H1 (cell line): ENCODE results near the gene PRSS38. TPM values are rescaled to one million over a fixed set of nuclear protein-coding genes. Genes with fewer than 3 reads are reported as not detected.

Experiments used
- CTCF ChIA-PET: fragments of 300-600 bp; sonication (Branson Sonifier 250); formaldehyde crosslinking; loops from one replicate; lab custom pipeline; 2021; ENCODE audit not compliant: partially characterized antibody; lab: Charles Lee
- POLR2A ChIA-PET: fragments of 300-600 bp; sonication (Branson Sonifier 250); formaldehyde crosslinking; loops from one replicate; lab custom pipeline; 2021; ENCODE audit warnings: inconsistent platforms; ENCODE audit not compliant: partially characterized antibody; lab: Charles Lee
- DNase-seq, 2 experiments: peaks; one replicate each; pipeline versions ENCODE4 v3.0.0 to v3.0.0-alpha.2; 2010 to 2022; ENCODE audit warnings: low spot score in 2 of 2, low read depth in 1 of 2, mixed read lengths in 1 of 2
- FAIRE-seq: peaks from 2 replicates; lab custom pipeline; 2011; peaks lifted over from hg19 to GRCh38; lab: Jason Lieb, UNC
- H2AFZ ChIP-seq: 2 replicates; pipeline ENCODE4 v1.8.1; 2012; ENCODE audit warnings: low read length, inconsistent platforms
- H2AK5ac ChIP-seq: 2 replicates; pipeline ENCODE4 v1.6.1; 2013; ENCODE audit warnings: low read depth, low read length
- H2BK120ac ChIP-seq: replicated peaks from 2 replicates; pipeline ENCODE3; 2013; ENCODE audit warnings: low read depth, low read length, inconsistent platforms
- H2BK12ac ChIP-seq: 2 replicates; pipeline ENCODE4 v1.6.1; 2013; ENCODE audit warnings: low read depth, low read length
- H2BK15ac ChIP-seq: 2 replicates; pipeline ENCODE4 v1.6.1; 2013; ENCODE audit warnings: low read length
- H2BK20ac ChIP-seq: 2 replicates; pipeline ENCODE4 v1.6.1; 2013; ENCODE audit warnings: low read length
- H2BK5ac ChIP-seq: 2 replicates; pipeline ENCODE4 v1.6.1; 2013; ENCODE audit warnings: low read depth, low read length
- H3K14ac ChIP-seq: 2 replicates; pipeline ENCODE4 v1.6.1; 2013; ENCODE audit warnings: inconsistent platforms; ENCODE audit not compliant: insufficient read length
- H3K18ac ChIP-seq: 2 replicates; pipeline ENCODE4 v1.6.1; 2013; ENCODE audit warnings: low read length; ENCODE audit errors: extremely low read depth
- H3K23ac ChIP-seq: 2 replicates; pipeline ENCODE4 v1.6.1; 2013; ENCODE audit warnings: inconsistent platforms; ENCODE audit not compliant: insufficient read length
- H3K23me2 ChIP-seq: 2 replicates; pipeline ENCODE4 v1.6.1; 2013; ENCODE audit warnings: low read depth, low read length
- H3K27ac ChIP-seq: 2 replicates; pipeline ENCODE4 v1.6.1; 2011; ENCODE audit warnings: low read depth, low read length, inconsistent platforms
- H3K27me3 ChIP-seq, 4 experiments: replicated peaks in 1 of 4; 1 replicate in 1 of 4; 2 replicates in 3 of 4; pipeline versions ENCODE4 v1.6.1 to v1.8.1; 2011 to 2013; ENCODE audit warnings: low read length in 3 of 4, mild to moderate bottlenecking in 3 of 4, inconsistent platforms in 2 of 4, mixed read lengths in 2 of 4, moderate library complexity in 1 of 4; ENCODE audit not compliant: control insufficient read depth in 3 of 4, insufficient read depth in 3 of 4; ENCODE audit errors: extremely low read depth in 1 of 4
- H3K36me3 ChIP-seq, 4 experiments: 2 replicates each; pipeline versions ENCODE4 v1.6.1 to v1.8.1; 2011 to 2013; ENCODE audit warnings: mild to moderate bottlenecking in 4 of 4, low read length in 3 of 4, moderate library complexity in 2 of 4, control low read depth in 1 of 4, inconsistent platforms in 1 of 4; ENCODE audit not compliant: insufficient read depth in 4 of 4, control insufficient read depth in 2 of 4
- H3K4ac ChIP-seq: replicated peaks from 2 replicates; pipeline ENCODE3; 2013; ENCODE audit warnings: low read length, low read depth, mixed read lengths, inconsistent platforms; ENCODE audit not compliant: insufficient read length
- H3K4me1 ChIP-seq, 4 experiments: replicated peaks in 1 of 4; 1 replicate in 1 of 4; 2 replicates in 3 of 4; pipeline versions ENCODE4 v1.6.1 to v1.8.1; 2011 to 2013; ENCODE audit warnings: low read length in 3 of 4, inconsistent platforms in 2 of 4, mixed read lengths in 1 of 4; ENCODE audit not compliant: insufficient read depth in 4 of 4, control insufficient read depth in 3 of 4
- H3K4me2 ChIP-seq, 2 experiments: 2 replicates each; pipeline versions ENCODE4 v1.6.1 to v1.8.1; 2011 to 2013; ENCODE audit warnings: low read depth in 2 of 2, low read length in 2 of 2, control low read depth in 1 of 2, inconsistent platforms in 1 of 2, mild to moderate bottlenecking in 1 of 2; ENCODE audit not compliant: insufficient read depth in 1 of 2
- H3K4me3 ChIP-seq, 4 experiments: fragments of 200-600, 300-600 bp in 1 of 4; sonication (generic), shearing (Covaris generic), sonication (Bioruptor Twin) in 1 of 4; 2 replicates each; pipeline versions ENCODE4 v1.5.1 to v1.8.1; 2011 to 2016; ENCODE audit warnings: low read length in 4 of 4, low read depth in 3 of 4, control low read depth in 2 of 4, inconsistent platforms in 2 of 4, mild to moderate bottlenecking in 2 of 4, mixed read lengths in 1 of 4, moderate library complexity in 1 of 4; ENCODE audit not compliant: insufficient read depth in 2 of 4; ENCODE audit errors: extremely low read depth in 1 of 4
- H3K56ac ChIP-seq: replicated peaks from 2 replicates; pipeline ENCODE3; 2013; ENCODE audit warnings: low read depth, mild to moderate bottlenecking, mixed read lengths, low read length, inconsistent platforms; ENCODE audit not compliant: insufficient read length
- H3K79me1 ChIP-seq: 2 replicates; pipeline ENCODE4 v1.6.1; 2013; ENCODE audit warnings: low read depth, low read length, control low read depth
- H3K79me2 ChIP-seq, 2 experiments: 2 replicates each; pipeline versions ENCODE4 v1.6.1 to v1.8.1; 2012 to 2013; ENCODE audit warnings: low read length in 2 of 2, mild to moderate bottlenecking in 2 of 2, inconsistent platforms in 1 of 2; ENCODE audit not compliant: insufficient read depth in 2 of 2, control insufficient read depth in 1 of 2
- H3K9ac ChIP-seq, 4 experiments: replicated peaks in 1 of 4; 1 replicate in 1 of 4; 2 replicates in 3 of 4; pipeline versions ENCODE4 v1.6.1 to v1.8.1; 2011 to 2013; ENCODE audit warnings: low read depth in 3 of 4, low read length in 3 of 4, control low read depth in 2 of 4, mild to moderate bottlenecking in 2 of 4, moderate library complexity in 2 of 4, inconsistent platforms in 1 of 4; ENCODE audit errors: extremely low read depth in 1 of 4
- H3K9me3 ChIP-seq, 2 experiments: 2 replicates each; pipeline versions ENCODE4 v1.6.1 to v1.8.1; 2012 to 2013; ENCODE audit warnings: mild to moderate bottlenecking in 2 of 2, moderate library complexity in 2 of 2, control low read depth in 1 of 2, inconsistent platforms in 1 of 2, low read depth in 1 of 2, low read length in 1 of 2, mixed read lengths in 1 of 2; ENCODE audit not compliant: insufficient read depth in 2 of 2
- H4K20me1 ChIP-seq, 2 experiments: replicated peaks in 1 of 2; 2 replicates each; pipeline versions ENCODE3 to v1.8.1; 2011 to 2013; ENCODE audit warnings: inconsistent platforms in 2 of 2, low read length in 2 of 2, mild to moderate bottlenecking in 1 of 2; ENCODE audit not compliant: insufficient read depth in 2 of 2, control insufficient read depth in 1 of 2
- H4K5ac ChIP-seq: 2 replicates; pipeline ENCODE4 v1.6.1; 2013; ENCODE audit warnings: low read length, low read depth, mixed read lengths, inconsistent platforms; ENCODE audit not compliant: insufficient read length
- H4K8ac ChIP-seq: 2 replicates; pipeline ENCODE4 v1.8.0; 2013; ENCODE audit warnings: mild to moderate bottlenecking, moderate library complexity, low read length, inconsistent platforms; ENCODE audit not compliant: insufficient read depth; ENCODE audit errors: extremely low read depth
- H4K91ac ChIP-seq: replicated peaks from 2 replicates; pipeline ENCODE3; 2013; ENCODE audit warnings: low read length, mixed read lengths, inconsistent platforms; ENCODE audit not compliant: insufficient read length
- CHD1 ChIP-seq: IDR thresholded peaks from 2 replicates; pipeline ENCODE4 v1.6.1; 2012; ENCODE audit warnings: low read depth, low read length, improper control_type of control experiment
- JUND ChIP-seq: IDR thresholded peaks from 2 replicates; pipeline ENCODE4 v1.6.1; 2011; ENCODE audit warnings: mild to moderate bottlenecking, improper control_type of control experiment, low read length
- MAFK ChIP-seq: IDR thresholded peaks from 2 replicates; pipeline ENCODE4 v1.6.1; 2012; ENCODE audit warnings: low read depth, mild to moderate bottlenecking, improper control_type of control experiment, low read length
- PHF8 ChIP-seq: fragments of 200-600 bp; sonication (generic); conservative IDR thresholded peaks from 2 replicates; pipeline ENCODE4 v1.7.1; 2012; ENCODE audit warnings: low read depth, mild to moderate bottlenecking, inconsistent platforms, low read length, moderate library complexity
- POU5F1 ChIP-seq: IDR thresholded peaks from 2 replicates; pipeline ENCODE4 v1.6.1; 2011; ENCODE audit warnings: low read depth, mild to moderate bottlenecking, low read length, moderate library complexity
- TAF7 ChIP-seq: optimal IDR thresholded peaks from 2 replicates; pipeline ENCODE3; 2011; ENCODE audit warnings: low read depth, mild to moderate bottlenecking, inconsistent platforms, low read length, moderate library complexity, borderline replicate concordance
- WGBS, 2 experiments: shearing (Covaris generic) in 1 of 2; methylation state at CpG; one replicate each; pipeline versions ENCODE4 v1.1.6 to v1.1.7; 2013 to 2015; ENCODE audit warnings: low lambda C conversion rate in 2 of 2, mixed read lengths in 2 of 2, inconsistent platforms in 1 of 2, low coverage in 1 of 2, missing lambda C conversion rate in 1 of 2; ENCODE audit not compliant: insufficient replicate concordance in 2 of 2, insufficient coverage in 1 of 2, insufficient read length in 1 of 2; ENCODE audit errors: extremely low coverage in 1 of 2, missing lambda C conversion rate in 1 of 2; 5-methylcytosine and 5-hydroxymethylcytosine counted together
- polyA plus RNA-seq, 7 experiments: library from polyadenylated mRNA; depleted of rRNA in 3 of 7; stranded (reverse) in 5 of 7; unstranded in 2 of 7; fragments of >200 nt in 5 of 7; fragments of 200-250 nt in 2 of 7; gene quantifications; 1 replicate in 5 of 7; 2 replicates in 1 of 7; 4 replicates in 1 of 7; pipeline versions ENCODE4 v1.2.1 to v1.2.3, GENCODE V29; 2011 to 2013; ENCODE audit warnings: missing spikeins in 2 of 7, mixed read lengths in 2 of 7
- total RNA-seq: library from RNA; stranded (reverse); fragmentation: NEBNext Ultra II Directional; extraction: Animal tissue kit (Norgen Biotek cat#: 25700); gene quantifications from 2 replicates; pipeline ENCODE4 v1.2.1, GENCODE V29; 2021

Gene PRSS38
- total and polyA plus RNA-seq, 2 of the 8 experiments (the other 6 are each of a cell fraction or from before 2014, with no cell fraction given): not detected

DNA sequence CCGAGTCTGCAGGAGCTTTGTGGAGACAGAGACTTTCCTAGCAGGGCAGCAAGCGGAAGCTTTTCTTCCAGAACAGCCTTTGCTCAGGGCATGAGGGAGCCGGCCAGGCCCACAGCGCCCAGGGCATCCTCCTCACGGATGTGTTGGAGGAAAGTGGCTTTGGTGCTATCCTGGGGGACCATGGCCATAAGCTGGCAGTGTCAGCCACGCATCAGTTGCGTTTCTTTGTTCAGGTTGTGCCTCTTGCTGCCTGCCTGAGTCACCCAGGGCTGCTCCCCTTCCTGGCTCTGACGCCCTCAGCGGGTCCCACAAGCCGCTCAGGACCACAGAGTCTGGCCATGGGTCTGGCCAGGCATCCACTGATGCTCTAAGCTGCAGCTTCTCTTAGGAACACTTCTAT, 39.6 kb upstream of the PRSS38 start:
- Histone ChIP-seq H3K18ac (no peak overlapping the region), H3K4ac (no peak overlapping the region), H3K4me2 (no peak overlapping the region), H4K20me1 (peaks cover 0 to 21% of the 10 kb centered on the region in 2 experiments), H2AFZ (no peak overlapping the region), H3K4me3 (no peak overlapping the region), H3K27me3 (no peaks in the 10 kb centered on the region), H2BK12ac (no peak overlapping the region), H2AK5ac (no peak overlapping the region), H3K36me3 (peaks cover 0 to 10% (median 0%) of the 10 kb centered on the region in 4 experiments; a peak in 1 of 8 replicates), H3K9ac (no peak overlapping the region), H4K91ac (no peak overlapping the region), H3K9me3 (no peaks in the 10 kb centered on the region), H4K5ac (no peak overlapping the region), H2BK5ac (no peak overlapping the region), H2BK15ac (no peak overlapping the region), H2BK20ac (no peak overlapping the region), H3K23ac (no peak overlapping the region), H3K23me2 (no peaks in the 10 kb centered on the region), H3K4me1 (no peaks in the 10 kb centered on the region), H3K79me1 (peaks cover 8% of the 10 kb centered on the region), H3K56ac (no peak overlapping the region), H3K27ac (no peak overlapping the region), H4K8ac (0 out of 2 replicates have a peak overlapping the region, but pooled peaks have one; percentile 25), H2BK120ac (no peak overlapping the region), H3K14ac (no peak overlapping the region), H3K79me2 (no peaks in the 10 kb centered on the region)
- WGBS, 2 experiments: 93% methylated on average over 10 of the region's 10 CpGs; no CpG with 5 or more reads in 1 of the 2 experiments
- CTCF ChIA-PET: interaction anchor here (0.7 to 5.0 kb wide), 7 partner anchors 13 to 301 kb away, joined by 3 to 51 read pairs (median 4); no protein-coding TSS in a partner anchor
- FAIRE-seq: no peak
- POLR2A ChIA-PET: no interaction called here
- no peak for DNase-seq
- TF ChIP-seq MAFK (no peak), JUND (no peak), TAF7 (no peak), PHF8 (no peak), CHD1 (no peak), POU5F1 (no peak)
